ENCODE data around the gene PRKACA. TPM values are rescaled to one million over a fixed set of nuclear protein-coding genes. Genes with fewer than 3 reads are reported as not detected.

The PRKACA gene
- total RNA-seq = 60.2 and 72.1 TPM in 2 replicates

DNA sequence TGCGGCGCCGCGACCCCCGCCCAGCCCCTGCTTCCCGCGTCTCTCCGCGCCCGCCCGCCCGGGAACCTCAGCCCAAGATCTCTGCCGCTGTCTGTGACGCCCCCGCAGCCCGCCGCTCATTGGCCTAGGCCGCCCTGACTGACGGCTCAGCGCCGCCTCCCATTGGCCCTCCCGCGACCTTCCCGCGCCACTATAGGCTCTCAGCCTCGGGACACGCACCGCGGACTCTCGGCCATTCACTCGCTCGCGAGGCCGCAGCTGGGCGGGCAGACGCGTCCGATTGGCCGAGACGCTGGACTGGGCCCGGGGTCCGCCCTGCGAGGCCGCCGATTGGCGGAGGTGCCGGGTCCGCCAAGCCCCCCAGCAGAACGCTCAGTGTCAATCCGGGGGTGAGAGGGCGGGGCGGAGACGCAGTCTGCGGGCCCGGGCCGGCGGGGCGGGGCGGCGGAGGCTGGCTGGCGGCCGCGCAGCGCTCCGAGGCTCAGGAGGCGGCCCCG lies at the start of gene PRKACA:
Gene PRKACA (minus strand): TSS at position 95 of the 497 bp plus-strand sequence. CDS start 215 bp downstream, outside the sequence.

DNA sequence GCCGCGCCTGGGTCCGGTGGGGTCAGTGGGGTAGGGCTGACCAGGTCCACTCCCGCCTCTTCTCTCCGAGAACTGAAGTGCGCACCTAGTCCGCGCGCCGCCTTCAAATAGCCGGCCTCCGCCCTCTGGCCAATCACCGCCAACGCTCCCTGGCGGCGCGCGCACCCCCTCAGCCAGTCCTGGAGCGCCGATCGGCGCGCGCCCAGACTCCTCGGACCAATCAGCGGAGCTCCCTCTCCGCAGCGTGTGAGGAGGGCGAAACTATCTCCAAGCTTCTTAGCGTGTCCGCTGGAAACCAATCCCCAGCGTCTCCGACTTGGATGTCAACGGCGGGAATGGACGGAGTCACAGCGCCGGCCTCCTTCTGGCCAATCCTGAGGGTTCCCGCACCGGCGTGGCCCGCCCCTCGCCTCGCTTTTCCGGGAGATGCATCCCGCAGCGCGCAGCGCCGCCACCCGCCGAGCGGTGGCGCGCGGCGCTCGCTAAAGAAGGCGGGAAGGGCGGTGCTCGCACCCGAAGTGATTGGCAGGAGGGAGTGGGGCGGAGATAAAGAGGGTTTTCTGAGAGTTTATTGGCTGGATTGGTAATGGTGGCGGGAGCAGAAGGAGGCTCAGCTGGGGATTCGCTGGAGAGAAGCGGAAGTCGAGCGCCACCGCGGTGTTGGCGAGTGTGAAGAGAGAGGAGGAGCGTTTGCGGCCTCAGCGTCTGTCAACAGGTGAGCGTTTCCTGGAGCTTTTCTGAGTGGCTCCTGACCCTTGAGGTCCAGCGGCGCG lies 19.1 kb upstream of the PRKACA start, which contains the start of gene ASF1B:
Gene ASF1B (minus strand): TSS at position 81 of the 773 bp plus-strand sequence. CDS start 133 bp downstream, outside the sequence.

DNA sequence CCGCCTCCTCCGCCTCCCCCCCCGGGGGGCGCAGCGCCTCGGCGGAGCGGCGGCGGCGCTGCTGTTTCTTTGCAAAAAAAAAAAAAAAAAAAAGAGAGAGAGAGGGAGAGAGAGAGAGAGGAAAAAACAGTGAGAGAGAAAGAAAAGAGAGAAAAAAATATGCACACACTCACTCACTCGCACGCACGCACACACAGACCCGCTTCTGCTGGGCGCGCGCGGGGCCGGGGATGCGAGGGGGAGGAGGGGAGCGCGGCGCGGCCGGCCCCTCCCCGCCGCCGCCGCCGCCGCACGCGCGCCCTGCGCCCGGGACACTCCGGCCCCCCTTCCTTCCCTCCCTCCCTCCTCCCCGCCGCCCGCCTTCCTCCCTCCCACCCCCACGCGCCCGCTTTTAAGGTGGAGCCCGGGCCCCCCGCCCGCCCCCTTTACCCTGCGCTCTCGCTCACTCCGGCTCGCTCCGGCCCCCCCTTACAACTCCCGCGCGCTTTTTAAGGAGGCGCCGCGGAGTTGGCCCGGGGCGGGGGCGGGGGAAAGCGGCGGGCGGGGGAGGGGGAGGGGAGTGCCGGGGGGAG lies 27.0 kb downstream of the PRKACA start, which contains the start of gene SAMD1:
Gene SAMD1 (minus strand): TSS at position 243 of the 572 bp plus-strand sequence.

DNA sequence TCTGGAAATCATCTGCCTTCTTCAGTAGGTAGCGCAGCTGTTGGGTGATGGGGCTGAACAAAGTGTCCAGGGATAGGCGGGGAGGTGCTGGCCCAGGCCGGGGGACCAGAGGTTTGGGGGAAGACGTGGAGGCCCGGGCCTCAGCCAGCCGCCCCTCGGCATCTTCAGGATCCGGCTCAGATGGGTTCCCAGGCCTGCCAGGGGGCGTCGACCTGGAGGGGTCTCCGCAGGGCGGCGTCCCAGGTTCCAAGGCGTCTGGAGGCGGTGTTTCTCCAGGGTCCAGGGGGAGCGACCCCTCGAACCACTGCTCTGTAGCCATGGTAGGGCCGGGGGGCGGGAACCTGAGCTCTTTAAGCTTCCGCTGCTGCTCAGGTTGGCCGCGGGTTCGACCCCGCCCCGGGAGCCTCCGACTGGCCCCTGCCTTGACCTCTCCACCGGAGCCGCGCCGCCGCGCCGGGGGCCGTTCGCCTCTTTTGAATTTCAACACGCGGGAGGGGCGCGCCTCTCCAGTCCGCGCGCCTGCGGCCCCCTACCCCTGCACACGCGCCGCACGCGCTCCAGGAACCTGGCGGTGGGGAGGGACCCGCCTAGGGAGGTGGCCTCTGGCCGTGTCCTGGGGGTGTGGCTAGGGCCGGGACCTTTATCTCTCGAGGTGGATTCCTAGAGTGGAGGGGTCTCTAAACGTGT lies 32.1 kb downstream of the PRKACA start, which contains the start of gene C19orf67:
Gene C19orf67 (minus strand): TSS at position 475 of the 687 bp plus-strand sequence. CDS start 156 bp downstream, at position 319.

DNA sequence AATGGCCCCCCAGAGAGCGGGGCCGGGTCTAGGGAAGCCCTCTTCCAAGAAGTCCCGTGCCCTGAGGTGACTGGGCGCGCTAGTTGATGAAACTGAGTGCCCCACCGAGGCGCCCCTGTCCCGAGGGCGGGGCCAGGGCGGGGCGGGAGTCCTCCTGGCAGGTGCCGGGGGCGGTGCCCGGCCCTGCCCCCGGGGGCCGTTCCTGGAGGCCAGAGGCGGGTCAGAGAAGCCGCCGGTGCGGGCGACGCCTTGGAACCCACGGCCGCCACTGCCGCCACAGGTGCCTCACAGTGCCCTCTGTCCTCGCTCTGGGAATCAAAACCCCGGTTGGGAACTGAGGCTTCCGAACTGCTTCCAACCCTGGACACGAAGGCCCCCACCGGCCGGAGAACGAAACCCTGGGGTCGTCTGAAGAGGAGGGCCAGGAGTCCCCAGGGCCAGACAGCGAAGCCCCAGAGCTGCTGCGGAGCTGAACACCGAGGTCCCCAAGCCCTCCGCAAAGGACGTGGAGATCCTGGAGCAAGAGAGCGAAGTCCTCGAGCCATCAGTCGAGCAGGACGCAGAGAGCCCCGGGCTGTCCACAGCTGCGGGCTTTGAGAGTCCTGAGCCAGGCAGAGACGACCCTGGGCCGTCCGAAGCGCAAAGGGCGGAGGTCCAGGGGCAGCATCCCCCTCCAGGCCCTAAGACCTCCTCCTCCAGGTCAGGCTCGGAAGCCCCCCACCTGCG lies 44.9 kb downstream of the PRKACA start, which contains the start of gene MISP3:
Gene MISP3 (plus strand): TSS at position 252 of the 726 bp plus-strand sequence. CDS start 524 bp downstream, outside the sequence.

DNA sequence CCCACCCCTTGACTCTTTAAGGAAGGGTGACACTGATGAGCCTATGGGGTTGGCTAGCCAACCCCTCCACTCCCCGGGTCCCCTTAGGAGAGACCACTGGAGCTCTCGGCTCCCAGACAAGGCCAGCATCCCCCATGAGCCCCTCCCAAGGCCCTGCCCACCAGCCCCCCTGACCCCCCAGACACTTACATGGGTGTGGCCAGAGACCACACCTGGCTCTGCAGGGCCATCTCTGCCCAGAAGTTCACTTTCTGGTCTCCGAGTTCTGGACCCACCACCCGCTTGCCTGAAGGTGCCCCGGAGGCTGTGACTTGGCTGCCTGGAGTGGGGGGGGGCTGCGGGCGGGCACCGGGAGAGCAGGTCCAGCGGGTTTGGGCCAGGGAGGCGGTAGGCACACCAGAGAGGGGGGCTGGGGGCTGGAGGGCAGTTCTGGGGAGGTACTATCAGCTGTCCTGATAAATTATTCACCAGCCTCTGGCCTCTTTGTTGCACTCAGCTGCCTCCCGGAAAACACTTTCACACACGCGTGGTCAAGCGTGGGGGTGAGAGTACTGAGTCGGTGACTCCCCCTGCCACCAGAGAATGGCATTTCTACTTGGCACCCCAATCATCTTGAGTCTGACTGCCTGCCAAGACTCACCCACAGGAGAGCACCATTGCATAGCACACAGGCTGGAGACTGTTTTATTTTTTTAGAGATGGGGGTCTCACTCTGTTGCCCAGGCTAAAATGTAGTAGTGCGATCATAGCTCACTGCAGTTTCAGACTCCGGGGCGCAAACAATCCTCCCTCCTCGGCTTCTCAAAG lies 55.6 kb downstream of the PRKACA start, which contains the start of gene PALM3:
Gene PALM3 (minus strand): TSS at position 326 of the 807 bp plus-strand sequence. CDS start 96 bp downstream, at position 230.

Other genes starting within 250 kb of the PRKACA start
- 0.66 TPM in 1 of 2 replicates, not detected in the other for gene NANOS3, start 240.6 kb downstream of the PRKACA start, total RNA-seq
- gene BRME1, start 211.6 kb downstream of the PRKACA start, total RNA-seq = 0.66 and 0.73 TPM in 2 replicates
- 11.6 and 11.8 TPM in 2 replicates for gene CC2D1A, start 211.6 kb downstream of the PRKACA start, total RNA-seq
- 1.6 and 2.5 TPM in 2 replicates for gene PODNL1, start 179.3 kb downstream of the PRKACA start, total RNA-seq
- 10.4 and 13.8 TPM in 2 replicates for gene DCAF15, start 165.3 kb downstream of the PRKACA start, total RNA-seq
- gene RFX1, start 111.4 kb downstream of the PRKACA start, total RNA-seq = 3.5 and 4.2 TPM in 2 replicates
- not detected in 2 replicates for gene RLN3, start 89.6 kb downstream of the PRKACA start, total RNA-seq
- gene IL27RA, start 86.0 kb downstream of the PRKACA start, total RNA-seq = 0.87 and 1.5 TPM in 2 replicates
- gene PALM3, start 55.7 kb downstream of the PRKACA start, total RNA-seq = 0.87 and 0.99 TPM in 2 replicates
- gene MISP3, start 45.0 kb downstream of the PRKACA start, total RNA-seq = 0.15 and 1.3 TPM in 2 replicates
- 0.17 TPM in 1 of 2 replicates, not detected in the other for gene C19orf67, start 32.0 kb downstream of the PRKACA start, total RNA-seq
- 19.6 and 36.2 TPM in 2 replicates for gene SAMD1, start 27.0 kb downstream of the PRKACA start, total RNA-seq
- 0.66 and 11.9 TPM in 2 replicates for gene ASF1B, start 18.8 kb upstream of the PRKACA start, total RNA-seq
- gene ADGRL1, start 88.4 kb upstream of the PRKACA start, total RNA-seq = 2.0 and 5.0 TPM in 2 replicates